Breast epithelium (tissue), 4 donors: Measurements from ENCODE around the gene ANO2. TPM values are rescaled to one million over a fixed set of nuclear protein-coding genes. Genes with fewer than 3 reads are reported as not detected.
"Not testable (repeated sequence)": the region's sequence is repeated elsewhere in the genome, so short reads cannot be mapped to it uniquely, and the experiment has no call there.

ENCODE experiments used
- DNase-seq, 2 donors: peaks; one replicate each; pipeline ENCODE4 v3.0.0-alpha.2; 2019; ENCODE audit warnings: low spot score in 2 of 2
- H3K27ac ChIP-seq, 2 donors: fragments of 200-600 bp; sonication (generic) in 1 of 2; one replicate each; pipeline ENCODE4 v1.5.1; 2016 to 2019; ENCODE audit warnings: mild to moderate bottlenecking in 1 of 2
- H3K27me3 ChIP-seq, 2 donors: fragments of 200-600 bp; sonication (generic) in 1 of 2; one replicate each; pipeline versions ENCODE4 v1.5.1 to v1.6.0; 2017 to 2019; ENCODE audit warnings: control low read depth in 1 of 2, mild to moderate bottlenecking in 1 of 2
- H3K36me3 ChIP-seq: fragments of 200-600 bp; one replicate; pipeline ENCODE4 v1.5.1; 2019
- H3K4me1 ChIP-seq, 2 donors: fragments of 200-600 bp; sonication (generic); one replicate each; pipeline ENCODE4 v1.5.1; 2016 to 2019; ENCODE audit warnings: control low read depth in 1 of 2
- H3K4me3 ChIP-seq, 3 donors: fragments of 200-600 bp; sonication (generic); 1 replicate in 2 of 3; 2 replicates in 1 of 3; pipeline ENCODE4 v1.5.1; 2016 to 2019; ENCODE audit warnings: mild to moderate bottlenecking in 3 of 3, moderate library complexity in 2 of 3
- H3K9me3 ChIP-seq, 2 donors: fragments of 200-600 bp; sonication (generic) in 1 of 2; one replicate each; pipeline ENCODE4 v1.5.1; 2016 to 2019; ENCODE audit warnings: control low read depth in 1 of 2
- CTCF ChIP-seq, 3 donors: fragments of 450-650 bp; IDR thresholded peaks; one replicate each; pipeline ENCODE4 v1.5.1; 2016 to 2017; ENCODE audit warnings: antibody characterized with exemption in 3 of 3, mild to moderate bottlenecking in 3 of 3, moderate library complexity in 3 of 3
- POLR2A ChIP-seq: fragments of 450-650 bp; IDR thresholded peaks from one replicate; pipeline ENCODE4 v1.6.1; 2016; ENCODE audit warnings: antibody characterized with exemption, mild to moderate bottlenecking, moderate library complexity
- POLR2AphosphoS5 ChIP-seq, 3 donors: sonication (generic); formaldehyde crosslinking; IDR thresholded peaks; one replicate each; pipeline ENCODE4 v1.6.1; 2017; ENCODE audit warnings: antibody characterized with exemption in 3 of 3
- intact Hi-C: fragments of 100-400 bp; cut with DNase I; formaldehyde crosslinking; loops from one replicate; pipeline ENCODE4 v1.15.1; 2023; ENCODE audit warnings: low total_unique reads
- total RNA-seq, 3 donors: library from RNA; depleted of rRNA; stranded (reverse); fragments of >200 nt; gene quantifications; one replicate each; pipeline ENCODE4 v1.1.0, GENCODE V29; 2016

Gene ANO2
- total RNA-seq, 3 donors from 2014 or later, result 5.0 to 33.1 (median 16.8) TPM

GRCh38 chr12:5685935-5686334 is 259.1 kb downstream of the ANO2 start:
- Histone ChIP-seq H3K27me3 (peaks cover 0 to 8% of the 10 kb centered on the region in 2 donors), H3K4me1 (no peaks in the 10 kb centered on the region), H3K4me3 (no peak overlapping the region), H3K27ac (no peak overlapping the region), H3K9me3 (no peaks in the 10 kb centered on the region), H3K36me3 (no peaks in the 10 kb centered on the region)
- intact Hi-C loops, result loop anchor here (2.0 kb wide), 1 partner anchor 41 kb away; no protein-coding TSS in a partner anchor
- no peak for TF ChIP-seq POLR2A
- DNase-seq, result no peak

GRCh38 chr12:5684989-5685388 is 260.1 kb downstream of the ANO2 start:
- intact Hi-C loops, result loop anchor here (2.0 kb wide), 1 partner anchor 40 kb away; no protein-coding TSS in a partner anchor
- H3K9me3 ChIP-seq, result no peaks in the 10 kb centered on the region
- peaks cover 0 to 8% of the 10 kb centered on the region in 2 donors for H3K27me3 ChIP-seq
- H3K4me3 ChIP-seq, result no peak overlapping the region
- no peaks in the 10 kb centered on the region for H3K4me1 ChIP-seq
- TF ChIP-seq POLR2A, result no peak
- no peak for TF ChIP-seq POLR2AphosphoS5 (IDR thresholded peaks at IDR 0.05)
- DNase-seq, result no peak
- no peaks in the 10 kb centered on the region for H3K36me3 ChIP-seq
- no peak overlapping the region for H3K27ac ChIP-seq

GRCh38 chr12:5682581-5682980 is 262.5 kb downstream of the ANO2 start:
- Histone ChIP-seq H3K36me3 (no peaks in the 10 kb centered on the region), H3K4me3 (no peak overlapping the region), H3K27me3 (peaks cover 0 to 8% of the 10 kb centered on the region in 2 donors), H3K4me1 (no peaks in the 10 kb centered on the region), H3K9me3 (no peaks in the 10 kb centered on the region), H3K27ac (no peak overlapping the region)
- intact Hi-C loops, result no loop called here
- no peak for DNase-seq
- TF ChIP-seq POLR2A (no peak), CTCF (IDR thresholded peaks at IDR 0.05) (no peak), POLR2AphosphoS5 (IDR thresholded peaks at IDR 0.05) (no peak)

GRCh38 chr12:5678176-5678575 is 266.9 kb downstream of the ANO2 start:
- H3K9me3 ChIP-seq, result no peaks in the 10 kb centered on the region
- H3K4me3 ChIP-seq, result no peak overlapping the region
- no peaks in the 10 kb centered on the region for H3K27me3 ChIP-seq
- intact Hi-C loops, result no loop called here
- no peaks in the 10 kb centered on the region for H3K36me3 ChIP-seq
- H3K4me1 ChIP-seq, result no peaks in the 10 kb centered on the region
- TF ChIP-seq POLR2A (no peak), CTCF (IDR thresholded peaks at IDR 0.05) (no peak), POLR2AphosphoS5 (IDR thresholded peaks at IDR 0.05) (no peak)
- DNase-seq, result no peak
- H3K27ac ChIP-seq, result no peak overlapping the region

GRCh38 chr12:5669624-5670023 is 275.4 kb downstream of the ANO2 start:
- H3K4me3 ChIP-seq, intact Hi-C loops, H3K36me3 ChIP-seq, DNase-seq, H3K27me3 ChIP-seq, H3K27ac ChIP-seq, H3K4me1 ChIP-seq, H3K9me3 ChIP-seq: not testable (repeated sequence)

- intact Hi-C loops, result no loop called here
- H3K27me3 ChIP-seq, result no peaks in the 10 kb centered on the region
- no peak overlapping the region for H3K27ac ChIP-seq
- no peaks in the 10 kb centered on the region for H3K4me1 ChIP-seq
- H3K9me3 ChIP-seq, result no peaks in the 10 kb centered on the region
- H3K36me3 ChIP-seq, result no peaks in the 10 kb centered on the region
- no peak for DNase-seq
- H3K4me3 ChIP-seq, result no peak overlapping the region
- TF ChIP-seq CTCF (IDR thresholded peaks at IDR 0.05), result no peak
- no peak for TF ChIP-seq POLR2AphosphoS5 (IDR thresholded peaks at IDR 0.05)
- TF ChIP-seq POLR2A, result no peak
Observed at GRCh38 chr12:5665615-5666014, 279.4 kb downstream of the ANO2 start.

GRCh38 chr12:5661811-5662210 is 283.2 kb downstream of the ANO2 start:
- Histone ChIP-seq H3K4me3 (no peak overlapping the region), H3K27me3 (no peaks in the 10 kb centered on the region), H3K4me1 (no peaks in the 10 kb centered on the region), H3K27ac (no peak overlapping the region), H3K9me3 (no peaks in the 10 kb centered on the region), H3K36me3 (no peaks in the 10 kb centered on the region)
- no peak for DNase-seq
- TF ChIP-seq POLR2AphosphoS5 (IDR thresholded peaks at IDR 0.05) (no peak), CTCF (IDR thresholded peaks at IDR 0.05) (no peak), POLR2A (no peak)
- intact Hi-C loops, result no loop called here
